Muscle layer of colon (tissue), 2 donors: Measurements from ENCODE around the gene MRPL23.

Experiments used
- H3K27ac ChIP-seq: one replicate; pipeline ENCODE4 v1.7.0; 2013; ENCODE audit warnings: low read depth, mild to moderate bottlenecking, low read length, moderate library complexity
- H3K27me3 ChIP-seq, 2 donors: one replicate each; pipeline ENCODE4 v1.7.0; 2013; ENCODE audit warnings: low read length in 2 of 2, mild to moderate bottlenecking in 2 of 2; ENCODE audit not compliant: insufficient read depth in 2 of 2, control insufficient read depth in 1 of 2
- H3K36me3 ChIP-seq: one replicate; pipeline ENCODE4 v1.7.0; 2013; ENCODE audit warnings: mild to moderate bottlenecking, low read length; ENCODE audit not compliant: insufficient read depth
- H3K4me1 ChIP-seq: one replicate; pipeline ENCODE4 v1.7.0; 2013; ENCODE audit warnings: mild to moderate bottlenecking, low read length; ENCODE audit not compliant: insufficient read depth
- H3K4me3 ChIP-seq, 2 donors: one replicate each; pipeline ENCODE4 v1.7.0; 2013; ENCODE audit warnings: low read length in 2 of 2, low read depth in 1 of 2, mild to moderate bottlenecking in 1 of 2, moderate library complexity in 1 of 2
- H3K9ac ChIP-seq: one replicate; pipeline ENCODE4 v1.7.0; 2013; ENCODE audit warnings: low read length
- H3K9me3 ChIP-seq: one replicate; pipeline ENCODE4 v1.7.0; 2013; ENCODE audit warnings: mild to moderate bottlenecking, low read length
- donor health status: abdominal sarcoma.
- donor health status: Adenocarcinoma of cecum.

The MRPL23 gene

GRCh38 chr11:1968454-1969002 is 21.4 kb downstream of the MRPL23 start:
- Histone ChIP-seq H3K36me3 (no peaks in the 10 kb centered on the region), H3K9me3 (no peaks in the 10 kb centered on the region), H3K4me3 (no peak overlapping the region), H3K27ac (no peak overlapping the region), H3K9ac (no peak overlapping the region), H3K27me3 (no peaks in the 10 kb centered on the region), H3K4me1 (no peaks in the 10 kb centered on the region)

DNA sequence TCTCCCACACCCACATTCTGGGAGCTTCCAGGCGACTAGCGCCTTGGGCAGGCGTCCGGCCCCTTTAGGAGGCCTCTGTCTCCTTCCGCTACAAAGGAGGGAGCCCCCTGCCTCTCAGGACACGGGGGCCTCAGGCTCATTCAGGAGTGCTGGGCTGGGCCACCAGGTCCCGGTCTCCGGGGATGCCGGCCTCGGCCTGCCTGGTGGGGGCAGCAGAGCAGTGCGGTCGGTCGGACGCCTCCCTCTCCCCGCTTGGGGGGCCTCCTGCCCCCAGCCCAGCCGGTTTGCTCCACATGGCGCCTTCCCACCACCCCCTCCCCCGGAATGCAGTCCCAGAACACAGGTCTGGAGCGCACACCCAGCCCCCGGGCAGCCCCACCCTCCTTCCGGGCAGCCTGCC is 21.9 kb downstream of the MRPL23 start:
- H3K9ac ChIP-seq: no peak overlapping the region
- H3K4me1 ChIP-seq: no peaks in the 10 kb centered on the region
- H3K4me3 ChIP-seq: no peak overlapping the region
- no peaks in the 10 kb centered on the region for H3K36me3 ChIP-seq
- no peaks in the 10 kb centered on the region for H3K27me3 ChIP-seq
- H3K27ac ChIP-seq: no peak overlapping the region
- H3K9me3 ChIP-seq: no peaks in the 10 kb centered on the region

DNA sequence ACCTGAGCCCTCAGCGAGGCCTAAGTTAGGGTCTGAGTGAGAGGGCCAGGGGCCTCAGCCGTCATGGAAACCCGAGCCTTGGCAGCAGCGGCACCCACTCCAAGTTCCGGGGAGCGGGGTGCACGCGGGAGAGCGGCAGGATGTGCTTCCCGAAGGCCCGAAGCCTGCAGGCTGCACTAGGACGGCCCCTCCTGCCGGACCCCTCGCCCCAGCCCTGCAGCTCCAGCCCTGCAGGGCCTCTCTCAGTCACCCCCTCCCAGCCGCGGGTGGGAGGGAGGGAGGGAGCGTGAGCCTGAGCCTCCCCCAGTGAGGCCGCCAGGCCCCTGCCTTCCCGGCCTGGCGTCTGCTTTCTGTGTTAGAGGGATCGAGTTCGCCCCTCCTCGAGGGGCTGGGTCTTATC is 22.6 kb downstream of the MRPL23 start:
- Histone ChIP-seq H3K36me3 (no peaks in the 10 kb centered on the region), H3K27me3 (no peaks in the 10 kb centered on the region), H3K9me3 (no peaks in the 10 kb centered on the region), H3K4me3 (no peak overlapping the region), H3K9ac (no peak overlapping the region), H3K27ac (no peak overlapping the region), H3K4me1 (no peaks in the 10 kb centered on the region)

- Histone ChIP-seq H3K27me3 (no peaks in the 10 kb centered on the region), H3K4me1 (no peaks in the 10 kb centered on the region), H3K4me3 (no peak overlapping the region), H3K27ac (no peak overlapping the region), H3K9me3 (no peaks in the 10 kb centered on the region), H3K9ac (no peak overlapping the region), H3K36me3 (no peaks in the 10 kb centered on the region)
These were observed 23.8 kb downstream of the MRPL23 start for GRCh38 chr11:1970956-1971355.

- Histone ChIP-seq H3K9me3 (no peaks in the 10 kb centered on the region), H3K27me3 (no peaks in the 10 kb centered on the region), H3K27ac (no peak overlapping the region), H3K4me1 (no peaks in the 10 kb centered on the region), H3K9ac (no peak overlapping the region), H3K36me3 (no peaks in the 10 kb centered on the region), H3K4me3 (no peak overlapping the region)
These were observed 28.1 kb downstream of the MRPL23 start for GRCh38 chr11:1975185-1975584.

DNA sequence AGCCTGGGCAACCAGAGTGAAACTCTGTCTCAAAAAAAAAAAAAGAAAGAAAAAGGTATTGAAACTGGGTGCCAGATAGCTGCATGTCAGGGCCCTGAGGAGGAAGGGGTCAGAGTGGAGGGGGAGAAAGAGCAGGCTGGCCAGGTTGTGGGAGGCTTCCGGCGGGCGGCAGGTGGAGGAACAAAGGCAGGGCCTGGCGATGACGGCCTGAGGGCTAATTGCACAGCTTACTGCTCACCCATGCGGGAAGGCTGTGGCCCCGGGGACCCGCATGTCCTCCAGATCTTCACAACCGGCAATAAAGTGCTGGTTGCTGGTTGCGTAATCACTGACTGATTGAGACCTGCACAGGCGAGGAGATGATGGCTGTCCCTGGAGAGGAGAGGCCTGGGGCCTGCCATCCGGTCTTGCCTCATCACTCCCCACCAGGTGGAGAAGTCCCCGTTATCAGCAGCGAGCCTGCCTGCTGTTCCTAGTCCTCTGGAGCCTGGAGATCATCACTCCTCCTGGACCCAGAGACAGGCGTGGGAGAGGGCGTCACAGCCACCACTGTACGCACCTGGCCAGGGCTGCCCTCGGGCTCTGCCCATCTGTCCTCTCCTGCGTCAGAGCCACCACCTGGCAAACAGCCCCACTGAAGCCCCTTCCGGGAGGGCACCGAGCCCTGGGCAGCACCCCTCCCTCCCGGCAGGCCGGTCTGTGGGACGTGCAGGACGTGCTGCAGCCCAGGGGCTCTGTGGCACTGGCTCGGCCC is 31.8 kb downstream of the MRPL23 start:
- Histone ChIP-seq H3K4me1 (no peaks in the 10 kb centered on the region), H3K4me3 (no peak overlapping the region), H3K9me3 (no peaks in the 10 kb centered on the region), H3K27me3 (no peaks in the 10 kb centered on the region), H3K27ac (no peak overlapping the region), H3K36me3 (no peaks in the 10 kb centered on the region), H3K9ac (no peak overlapping the region)

GRCh38 chr11:1979607-1980006 is 32.5 kb downstream of the MRPL23 start:
- Histone ChIP-seq H3K36me3 (no peaks in the 10 kb centered on the region), H3K4me3 (no peak overlapping the region), H3K27ac (no peak overlapping the region), H3K9me3 (no peaks in the 10 kb centered on the region), H3K9ac (no peak overlapping the region), H3K27me3 (no peaks in the 10 kb centered on the region), H3K4me1 (no peaks in the 10 kb centered on the region)

DNA sequence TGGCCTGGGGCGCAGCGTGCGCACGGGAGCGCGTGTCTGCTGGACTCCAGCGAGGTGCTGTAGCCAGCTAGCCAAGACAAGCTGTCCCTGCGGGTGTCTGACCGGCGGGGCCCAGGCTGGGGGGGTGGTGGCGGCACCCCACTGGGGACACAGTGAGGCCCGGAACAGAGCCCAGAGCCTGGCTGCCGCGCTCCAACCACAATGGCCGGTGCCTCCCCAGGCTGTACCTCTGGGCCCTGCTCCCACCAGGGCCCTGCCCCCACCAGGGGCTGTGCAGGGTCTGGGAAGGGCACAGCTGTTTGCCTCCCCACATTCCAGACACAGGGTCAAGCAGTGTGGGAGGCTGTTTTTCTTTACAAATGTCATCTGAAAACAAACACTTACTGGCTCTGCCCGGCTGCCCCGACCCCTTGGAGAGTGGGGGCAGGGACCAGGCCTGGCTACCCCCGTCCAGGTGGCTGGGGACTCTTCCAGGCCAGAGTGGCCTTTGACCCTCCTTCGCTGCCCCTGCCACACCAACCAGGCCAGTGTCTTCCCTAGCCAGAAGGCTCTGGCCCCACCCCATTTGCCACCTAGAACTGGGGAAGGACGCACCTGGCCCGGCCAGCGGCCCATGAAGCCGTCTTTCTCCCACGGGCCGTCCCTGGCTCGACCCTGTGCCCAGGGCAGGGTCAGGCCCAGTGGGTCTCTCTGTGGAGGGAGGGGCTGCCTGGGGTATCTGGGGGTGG is 35.9 kb downstream of the MRPL23 start:
- H3K27ac ChIP-seq: no peak overlapping the region
- H3K4me1 ChIP-seq: no peaks in the 10 kb centered on the region

DNA sequence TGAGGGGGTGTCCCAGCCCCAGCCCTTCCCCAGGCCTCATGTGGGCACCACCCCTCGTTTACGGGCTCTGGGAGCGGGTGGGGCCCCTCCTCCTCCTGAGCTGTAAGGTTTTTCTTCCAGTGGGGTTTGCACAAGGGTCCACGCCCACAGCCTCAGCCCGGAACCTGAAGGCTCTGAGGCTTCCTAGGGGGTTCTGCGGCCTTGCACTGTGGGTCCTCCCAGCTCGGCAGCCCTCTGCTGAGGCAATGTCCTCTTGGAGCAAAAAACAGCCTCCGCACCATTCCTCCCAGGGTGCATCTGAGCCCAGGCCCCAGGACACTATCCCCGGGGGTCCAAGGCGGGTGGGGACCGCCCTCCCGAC is 36.4 kb downstream of the MRPL23 start:
- Histone ChIP-seq H3K27me3 (no peaks in the 10 kb centered on the region), H3K27ac (no peak overlapping the region), H3K4me1 (no peaks in the 10 kb centered on the region), H3K36me3 (no peaks in the 10 kb centered on the region), H3K9me3 (no peaks in the 10 kb centered on the region), H3K4me3 (no peak overlapping the region), H3K9ac (no peak overlapping the region)

More for the DNA sequence above, 35.9 kb downstream of the MRPL23 start:
- no peaks in the 10 kb centered on the region for H3K36me3 ChIP-seq
- no peaks in the 10 kb centered on the region for H3K9me3 ChIP-seq
- H3K9ac ChIP-seq: no peak overlapping the region
- H3K4me3 ChIP-seq: no peak overlapping the region
- H3K27me3 ChIP-seq: no peaks in the 10 kb centered on the region

GRCh38 chr11:1987024-1987423 is 39.9 kb downstream of the MRPL23 start:
- no peaks in the 10 kb centered on the region for H3K36me3 ChIP-seq
- H3K9me3 ChIP-seq: no peaks in the 10 kb centered on the region
- no peak overlapping the region for H3K27ac ChIP-seq
- no peak overlapping the region for H3K9ac ChIP-seq
- no peak overlapping the region for H3K4me3 ChIP-seq
- H3K4me1 ChIP-seq: no peaks in the 10 kb centered on the region
- no peaks in the 10 kb centered on the region for H3K27me3 ChIP-seq

DNA sequence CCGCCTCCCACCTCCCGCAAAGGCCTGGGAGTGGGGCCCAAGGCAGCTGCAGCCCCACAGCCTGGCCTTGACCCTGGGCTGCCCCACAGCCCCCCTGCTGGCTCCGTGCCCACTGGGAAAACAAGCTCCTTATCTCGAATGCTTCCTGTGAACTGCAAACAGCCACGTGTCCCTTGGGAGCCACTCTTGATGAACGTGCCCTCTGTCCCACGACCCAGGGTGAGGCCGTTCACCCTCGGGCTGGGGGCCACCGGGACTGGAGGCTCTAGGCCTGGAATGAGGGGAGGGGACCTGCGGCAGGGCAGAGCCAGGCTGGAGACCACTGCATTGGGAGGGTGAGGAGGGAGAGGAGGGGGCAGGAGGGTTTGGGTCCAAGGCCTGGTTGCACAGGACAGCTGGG is 41.0 kb downstream of the MRPL23 start:
- no peak overlapping the region for H3K4me3 ChIP-seq
- no peaks in the 10 kb centered on the region for H3K9me3 ChIP-seq
- H3K27ac ChIP-seq: no peak overlapping the region
- no peaks in the 10 kb centered on the region for H3K36me3 ChIP-seq
- H3K27me3 ChIP-seq: no peaks in the 10 kb centered on the region
- H3K4me1 ChIP-seq: no peaks in the 10 kb centered on the region
- H3K9ac ChIP-seq: no peak overlapping the region
